Measurements from ENCODE around the gene COBL.

GRCh38 chr7:51301806-51302205 lies 14.8 kb downstream of the COBL start:
- TF ChIP-seq, protein P1, sequence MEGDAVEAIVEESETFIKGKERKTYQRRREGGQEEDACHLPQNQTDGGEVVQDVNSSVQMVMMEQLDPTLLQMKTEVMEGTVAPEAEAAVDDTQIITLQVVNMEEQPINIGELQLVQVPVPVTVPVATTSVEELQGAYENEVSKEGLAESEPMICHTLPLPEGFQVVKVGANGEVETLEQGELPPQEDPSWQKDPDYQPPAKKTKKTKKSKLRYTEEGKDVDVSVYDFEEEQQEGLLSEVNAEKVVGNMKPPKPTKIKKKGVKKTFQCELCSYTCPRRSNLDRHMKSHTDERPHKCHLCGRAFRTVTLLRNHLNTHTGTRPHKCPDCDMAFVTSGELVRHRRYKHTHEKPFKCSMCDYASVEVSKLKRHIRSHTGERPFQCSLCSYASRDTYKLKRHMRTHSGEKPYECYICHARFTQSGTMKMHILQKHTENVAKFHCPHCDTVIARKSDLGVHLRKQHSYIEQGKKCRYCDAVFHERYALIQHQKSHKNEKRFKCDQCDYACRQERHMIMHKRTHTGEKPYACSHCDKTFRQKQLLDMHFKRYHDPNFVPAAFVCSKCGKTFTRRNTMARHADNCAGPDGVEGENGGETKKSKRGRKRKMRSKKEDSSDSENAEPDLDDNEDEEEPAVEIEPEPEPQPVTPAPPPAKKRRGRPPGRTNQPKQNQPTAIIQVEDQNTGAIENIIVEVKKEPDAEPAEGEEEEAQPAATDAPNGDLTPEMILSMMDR (IDR thresholded peaks at IDR 0.05) = no peak
- TF ChIP-seq POLR2A (IDR thresholded peaks at IDR 0.05) = no peak

Measured in uterus (tissue), 2 donors.